ENCODE data around the gene DNAJC18.

DNAJC18 gene

DNA sequence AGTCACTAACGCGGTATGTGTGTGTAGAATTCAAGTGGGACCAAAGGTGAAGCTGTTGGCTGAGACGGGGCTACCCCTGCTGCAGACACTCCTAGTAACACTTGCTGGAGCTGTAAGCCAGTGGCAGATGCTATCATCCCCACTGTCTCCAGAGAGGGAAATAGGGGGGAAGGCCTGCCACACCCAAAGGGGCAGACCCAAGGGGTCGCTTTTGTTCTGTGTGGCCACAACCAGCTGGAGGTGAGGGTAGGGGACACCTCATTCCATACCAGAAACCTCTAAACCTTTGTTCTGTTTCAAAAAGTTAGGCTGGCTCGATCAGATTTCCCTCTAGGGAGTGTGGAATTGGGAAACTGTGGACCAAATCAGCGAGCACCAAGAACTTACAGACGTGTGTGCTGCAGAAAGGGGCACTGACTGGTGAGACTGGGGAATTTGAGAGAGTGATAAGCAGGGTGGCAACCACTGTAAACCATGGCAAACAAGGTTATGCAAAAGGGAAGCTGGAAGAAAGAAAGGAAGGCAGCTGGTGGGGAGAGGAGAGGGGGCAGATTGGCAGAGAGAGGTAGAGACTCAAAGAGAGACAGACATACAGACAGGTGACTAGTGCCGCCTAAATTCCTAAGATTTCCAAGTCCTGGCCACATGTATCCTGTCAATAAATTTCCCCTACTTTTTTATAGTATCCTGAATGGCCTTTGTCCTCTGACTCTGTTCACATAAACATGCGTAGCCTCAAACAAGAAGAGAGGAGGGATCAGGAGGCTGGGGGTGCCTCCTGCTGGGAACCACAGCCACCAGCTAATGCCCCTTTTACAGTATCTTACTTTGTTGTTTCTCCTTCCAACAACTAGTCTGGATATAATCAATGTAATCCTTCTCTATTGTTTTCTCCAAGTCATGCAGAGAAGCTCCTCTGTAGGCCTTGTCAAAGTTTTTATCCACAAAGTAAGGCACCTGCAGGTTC lies 19.8 kb downstream of the DNAJC18 start:
- TF ChIP-seq GATA3 (IDR thresholded peaks at IDR 0.05; ENCODE audit: low read depth, low read length) (no peak), GATA2 (IDR thresholded peaks at IDR 0.05; ENCODE audit: low read depth, low read length) (no peak)

DNA sequence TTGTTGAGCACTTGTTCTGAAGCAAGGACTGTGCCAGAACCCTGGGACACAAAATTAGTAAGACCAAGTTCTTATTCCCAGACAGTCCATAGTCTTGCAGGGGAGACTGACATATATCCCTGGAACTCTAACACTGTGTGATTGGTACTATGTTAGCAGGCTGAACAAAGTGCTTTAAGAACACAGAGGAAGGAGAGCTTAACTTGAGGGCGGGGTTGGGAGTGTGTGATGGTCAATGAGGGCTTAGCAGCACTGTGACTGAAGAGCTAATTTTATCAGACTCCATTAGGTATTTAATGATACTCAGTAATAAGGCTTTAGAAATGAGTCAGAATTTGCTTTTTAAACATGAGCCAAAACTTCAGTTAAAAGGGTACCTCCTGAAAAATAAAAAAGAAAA lies 20.5 kb downstream of the DNAJC18 start:
- TF ChIP-seq GATA2 (IDR thresholded peaks at IDR 0.05; ENCODE audit: low read depth, low read length) (no peak), GATA3 (IDR thresholded peaks at IDR 0.05; ENCODE audit: low read depth, low read length) (no peak)

DNA sequence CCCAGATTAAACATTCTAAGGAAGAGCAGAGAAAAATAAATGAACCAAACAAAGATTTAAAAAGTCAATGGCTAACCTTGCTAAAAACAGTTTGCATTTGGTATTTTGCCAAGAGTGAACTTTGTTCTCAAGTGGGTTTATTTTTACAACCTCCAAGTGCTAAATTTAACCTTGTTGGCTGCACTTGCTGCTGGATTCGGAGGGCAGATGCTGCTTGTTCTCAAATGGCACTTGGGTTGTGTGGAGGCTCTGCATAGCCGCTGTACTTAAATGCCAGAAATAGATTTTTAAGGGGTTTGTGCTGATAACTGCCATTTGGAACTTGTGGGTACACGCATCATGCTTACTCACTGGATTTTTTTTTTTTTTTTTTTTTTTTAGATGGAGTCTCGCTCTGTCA lies 22.1 kb downstream of the DNAJC18 start:
- TF ChIP-seq GATA2 (IDR thresholded peaks at IDR 0.05; ENCODE audit: low read depth, low read length): no peak
- TF ChIP-seq GATA3 (IDR thresholded peaks at IDR 0.05; ENCODE audit: low read depth, low read length): no peak

DNA sequence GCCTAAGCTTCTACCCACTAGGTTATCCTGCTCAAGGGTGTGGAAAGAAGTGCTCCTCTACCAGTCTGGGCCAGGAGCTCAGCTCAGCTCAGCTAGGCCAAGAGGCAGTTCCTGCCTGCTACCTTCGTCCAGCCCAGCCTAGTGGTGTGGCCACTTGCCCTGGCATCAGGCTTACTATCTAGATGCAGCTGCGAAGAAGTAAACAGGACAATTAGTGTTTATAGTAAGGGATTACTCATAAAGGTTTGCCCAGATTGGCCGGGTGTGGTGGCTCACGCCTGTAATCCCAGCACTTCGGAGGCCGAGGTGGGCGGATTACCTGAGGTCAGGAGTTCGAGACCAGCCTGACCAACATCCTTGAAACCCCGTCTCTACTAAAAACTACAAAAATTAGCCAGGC lies 22.7 kb downstream of the DNAJC18 start:
- TF ChIP-seq GATA3 (IDR thresholded peaks at IDR 0.05; ENCODE audit: low read depth, low read length) (no peak), GATA2 (IDR thresholded peaks at IDR 0.05; ENCODE audit: low read depth, low read length) (no peak)

DNA sequence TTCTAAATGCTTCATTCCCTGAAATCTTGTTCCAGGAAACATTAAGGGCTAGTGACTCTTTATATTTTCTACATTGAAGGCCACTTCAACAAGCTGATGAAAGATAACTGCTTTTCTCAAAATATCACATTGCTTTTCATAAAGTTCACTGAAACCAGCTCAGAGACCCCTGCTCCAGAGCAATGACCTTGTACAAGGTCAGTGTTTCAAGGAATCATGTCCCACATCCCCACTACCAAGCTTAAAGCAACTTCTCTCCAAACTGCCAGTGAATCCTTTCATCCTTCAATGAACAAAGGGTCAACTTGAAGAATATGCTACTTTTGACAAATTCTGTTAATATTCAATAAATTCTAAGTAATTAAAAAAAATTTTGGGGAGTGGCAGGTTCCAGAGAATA lies 23.5 kb downstream of the DNAJC18 start:
- TF ChIP-seq GATA2 (IDR thresholded peaks at IDR 0.05; ENCODE audit: low read depth, low read length) (no peak), GATA3 (IDR thresholded peaks at IDR 0.05; ENCODE audit: low read depth, low read length) (no peak)

DNA sequence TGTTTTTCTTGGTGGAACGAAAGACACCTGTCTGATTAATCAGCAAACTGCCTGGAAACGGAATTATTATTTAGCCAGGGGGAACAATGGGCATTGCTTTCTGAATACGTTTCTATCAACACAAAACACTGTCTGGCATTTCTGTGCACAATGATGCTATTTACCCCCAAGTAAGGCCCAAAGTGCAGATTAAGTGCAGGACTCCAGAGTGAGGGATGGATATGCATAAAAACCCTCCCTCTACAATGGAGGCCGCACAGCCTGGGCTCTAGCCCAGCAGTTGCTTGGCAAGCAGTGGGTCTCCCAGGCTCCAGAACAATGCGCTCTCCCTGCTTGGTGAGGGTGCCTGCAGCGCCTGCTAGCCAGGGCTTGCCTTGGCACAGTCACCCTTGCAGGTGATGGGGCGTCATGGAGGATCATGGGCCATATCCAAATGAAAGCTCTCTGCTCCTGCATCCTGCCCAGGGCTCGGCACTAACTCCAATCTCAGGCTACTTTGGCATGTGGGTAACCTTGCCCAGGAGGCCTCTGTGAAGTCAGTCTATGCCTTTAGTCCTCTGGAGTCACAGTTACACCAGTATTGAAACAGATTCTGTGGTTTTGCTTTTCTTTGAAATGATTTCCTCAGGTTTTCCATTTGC lies 24.0 kb downstream of the DNAJC18 start:
- TF ChIP-seq GATA2 (IDR thresholded peaks at IDR 0.05; ENCODE audit: low read depth, low read length) (no peak), GATA3 (IDR thresholded peaks at IDR 0.05; ENCODE audit: low read depth, low read length) (no peak)

DNA sequence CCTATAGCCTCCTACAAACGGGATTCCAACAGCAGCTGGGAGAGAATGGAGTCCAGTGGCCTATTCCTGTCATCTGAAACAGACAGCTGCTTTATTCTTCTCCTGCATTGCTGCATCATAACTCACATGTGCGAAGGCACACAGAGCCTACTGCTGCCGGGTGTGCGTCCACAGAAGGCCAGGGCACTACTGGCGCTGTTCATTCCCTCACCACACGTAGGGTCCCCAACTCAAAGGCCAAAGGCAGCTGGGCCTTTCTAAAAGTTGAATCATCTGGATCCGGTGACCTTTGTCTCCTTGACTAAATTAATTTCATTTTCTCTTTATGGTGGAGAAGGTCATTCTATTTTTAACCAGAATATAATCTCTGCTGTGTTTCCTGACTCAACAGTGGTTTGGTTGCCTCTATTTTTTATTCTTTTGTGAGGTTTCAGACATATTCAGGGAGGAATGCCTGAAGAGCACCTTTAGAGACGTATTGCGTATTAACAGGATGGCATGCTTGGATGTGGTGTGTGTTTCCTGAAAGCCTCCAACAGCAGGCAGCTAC lies 24.7 kb downstream of the DNAJC18 start:
- TF ChIP-seq GATA3 (IDR thresholded peaks at IDR 0.05; ENCODE audit: low read depth, low read length) (no peak), GATA2 (IDR thresholded peaks at IDR 0.05; ENCODE audit: low read depth, low read length) (no peak)

DNA sequence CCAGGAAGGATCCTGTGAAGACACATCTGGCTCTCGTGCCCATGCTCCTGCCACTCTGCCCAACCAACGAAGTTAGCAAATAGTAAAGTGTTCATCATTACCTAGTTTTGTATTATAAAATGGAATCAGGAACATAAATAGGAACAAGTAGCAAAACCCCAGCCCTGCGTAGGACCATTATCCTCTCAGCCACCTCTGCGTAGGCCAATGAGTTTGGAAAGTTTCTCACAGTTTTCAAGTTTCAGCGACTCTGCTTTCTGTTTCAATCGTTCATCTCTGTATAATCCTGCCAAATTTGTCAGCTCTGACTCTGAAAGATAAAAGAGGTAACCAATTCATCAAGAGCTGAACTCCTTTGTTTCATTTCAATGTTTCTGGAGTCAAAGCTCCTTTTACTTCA lies 25.4 kb downstream of the DNAJC18 start:
- no peak for TF ChIP-seq GATA2 (IDR thresholded peaks at IDR 0.05; ENCODE audit: low read depth, low read length)
- TF ChIP-seq GATA3 (IDR thresholded peaks at IDR 0.05; ENCODE audit: low read depth, low read length): no peak

DNA sequence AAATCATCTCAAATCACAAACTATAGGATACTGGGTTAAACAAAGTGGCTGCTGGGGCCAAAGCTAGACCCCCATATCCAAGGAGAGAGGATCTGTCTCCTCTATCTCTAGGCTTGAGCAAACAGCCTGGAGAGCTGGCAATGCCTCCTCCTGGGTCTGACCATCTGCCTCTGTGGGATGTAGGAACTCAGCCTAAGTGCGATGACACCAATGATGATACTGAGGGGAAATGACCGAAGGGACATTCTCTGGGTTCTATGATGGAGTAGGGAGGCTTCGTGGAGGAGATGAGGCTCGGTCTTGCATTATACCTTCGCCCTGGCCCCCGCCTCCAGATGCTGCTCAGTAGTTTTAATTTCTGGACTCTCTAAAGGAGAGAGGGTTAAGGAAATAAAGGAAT lies 26.2 kb downstream of the DNAJC18 start:
- TF ChIP-seq GATA3 (IDR thresholded peaks at IDR 0.05; ENCODE audit: low read depth, low read length): no peak
- TF ChIP-seq GATA2 (IDR thresholded peaks at IDR 0.05; ENCODE audit: low read depth, low read length): no peak

DNA sequence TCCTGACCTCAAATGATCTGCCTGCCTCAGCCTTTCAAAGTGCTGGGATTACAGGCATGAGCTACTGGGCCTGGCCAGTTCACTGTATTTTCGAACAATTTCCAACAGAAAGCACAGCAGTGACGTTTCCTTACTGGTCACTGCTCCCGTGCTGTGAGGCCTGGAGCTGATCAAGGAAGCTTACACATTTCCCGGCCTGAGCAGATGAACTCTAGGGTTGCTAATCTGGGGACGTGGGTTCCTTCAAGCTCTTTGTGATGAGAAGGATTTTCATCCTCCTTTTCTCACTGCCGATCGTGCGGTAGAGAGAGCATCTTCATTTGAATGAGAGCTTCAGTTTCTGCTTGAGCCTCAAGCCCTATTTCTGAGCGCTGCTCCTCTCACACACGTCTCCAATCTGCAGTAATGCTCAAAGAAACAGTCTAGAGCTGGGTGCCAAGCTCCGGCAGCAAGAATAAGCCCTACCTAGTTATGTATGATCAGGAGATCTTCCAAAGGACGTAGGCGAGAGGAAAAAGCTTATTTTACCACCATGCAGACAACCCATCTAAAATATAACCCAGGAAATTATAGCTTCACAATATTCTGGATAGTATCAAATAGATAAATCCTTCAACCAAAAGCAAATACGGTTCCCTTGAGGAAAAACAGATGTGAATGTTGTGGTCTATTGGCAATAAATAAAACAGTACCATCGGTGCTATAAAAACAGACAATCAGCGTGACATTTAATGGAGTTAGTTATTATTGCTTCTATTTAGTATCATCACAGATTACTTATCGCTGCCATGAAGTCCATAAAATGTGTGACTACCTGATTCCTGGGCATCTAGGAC lies 28.1 kb downstream of the DNAJC18 start:
- TF ChIP-seq GATA2 (IDR thresholded peaks at IDR 0.05; ENCODE audit: low read depth, low read length): no peak; the same call in 1 of the 2 replicates
- TF ChIP-seq GATA3 (IDR thresholded peaks at IDR 0.05; ENCODE audit: low read depth, low read length): no peak

DNA sequence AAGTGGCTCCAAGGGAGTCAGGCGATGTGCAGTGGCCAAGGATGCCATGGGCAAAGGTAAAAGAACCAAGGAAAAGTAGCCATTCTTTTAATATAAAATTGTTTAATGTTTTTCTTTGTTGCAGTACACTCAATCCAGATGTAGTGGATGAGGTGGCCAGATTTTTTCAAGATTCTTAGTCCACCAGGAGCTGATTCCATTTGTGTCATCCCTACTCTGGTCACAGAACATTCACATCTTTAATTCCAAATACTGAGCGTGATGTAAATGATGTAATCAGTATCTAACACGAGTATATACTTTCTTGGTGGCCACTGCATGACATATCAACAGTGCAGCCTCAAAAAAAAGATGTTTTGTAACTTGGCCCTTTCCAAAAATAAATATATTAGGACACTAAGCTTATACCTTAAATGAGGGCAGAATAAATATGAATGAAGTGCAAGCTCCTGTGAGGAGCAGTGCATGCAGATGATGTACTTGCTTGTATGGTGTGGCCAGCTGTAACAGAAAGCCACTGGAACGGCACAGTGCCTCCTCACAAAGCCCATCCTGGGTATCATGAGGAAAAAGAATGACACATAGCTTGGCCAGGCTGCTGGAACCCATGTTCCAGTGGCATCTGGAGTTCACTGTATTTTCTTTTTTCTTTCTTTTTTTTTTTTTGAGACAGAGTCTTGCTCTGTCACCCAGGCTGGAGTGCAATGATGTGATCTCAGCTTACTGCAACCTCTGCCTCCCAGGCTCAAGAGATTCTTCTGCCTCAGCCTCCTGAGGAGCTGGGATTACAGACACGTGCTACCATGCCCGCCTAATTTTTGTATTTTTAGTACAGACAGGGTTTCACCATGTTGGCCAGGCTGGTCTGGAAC lies 29.0 kb downstream of the DNAJC18 start:
- TF ChIP-seq GATA2 (IDR thresholded peaks at IDR 0.05; ENCODE audit: low read depth, low read length) (no peak; the same call in 1 of the 2 replicates), GATA3 (IDR thresholded peaks at IDR 0.05; ENCODE audit: low read depth, low read length) (no peak)

DNA sequence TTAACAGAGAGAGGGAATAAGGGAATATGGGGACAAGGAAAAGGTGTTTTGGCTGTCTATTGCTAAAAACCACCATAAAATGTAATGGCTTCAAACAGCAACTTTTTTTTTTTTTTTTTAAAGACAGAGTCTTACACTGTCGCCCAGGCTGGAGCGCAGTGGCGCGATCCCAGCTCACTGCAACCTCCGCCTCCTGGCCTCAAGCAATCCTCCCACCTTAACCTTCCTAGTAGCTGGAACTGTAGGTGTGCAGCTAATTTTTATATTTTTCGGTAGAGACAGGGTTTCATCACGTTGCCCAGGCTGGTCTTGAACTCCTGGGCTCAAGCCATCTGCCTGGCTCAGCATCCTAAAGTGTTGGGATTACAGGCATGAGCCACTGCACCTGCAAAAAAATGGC lies 31.1 kb downstream of the DNAJC18 start:
- TF ChIP-seq GATA3 (IDR thresholded peaks at IDR 0.05; ENCODE audit: low read depth, low read length) (no peak), GATA2 (IDR thresholded peaks at IDR 0.05; ENCODE audit: low read depth, low read length) (no peak)

DNA sequence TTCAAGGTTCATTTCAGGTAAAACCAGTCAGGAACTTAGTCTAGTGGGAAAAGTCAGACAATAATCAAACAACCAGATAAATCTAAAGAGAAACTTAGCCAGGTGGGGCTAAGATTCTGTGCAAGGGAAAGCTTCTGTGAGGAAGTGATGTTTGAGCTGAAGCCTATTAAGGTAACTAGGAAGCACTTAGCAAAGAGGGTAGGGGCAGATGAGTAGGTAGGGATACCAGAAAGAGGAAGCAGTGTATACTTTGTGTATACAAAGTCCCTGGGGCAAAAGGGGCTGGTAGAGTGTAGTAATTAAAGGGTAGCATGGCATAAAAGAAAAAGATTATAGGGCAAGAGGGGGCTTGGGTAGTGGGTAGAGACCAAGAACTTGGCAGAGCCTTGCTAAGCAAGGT lies 31.8 kb downstream of the DNAJC18 start:
- TF ChIP-seq GATA3 (IDR thresholded peaks at IDR 0.05; ENCODE audit: low read depth, low read length): no peak
